Nephron progenitor cell (in vitro differentiated cells): Measurements from ENCODE around the gene PHETA2.
"Not testable (repeated sequence)": the region's sequence is repeated elsewhere in the genome, so short reads cannot be mapped to it uniquely, and the experiment has no call there.

Experiments
- DNase-seq: peaks from one replicate; pipeline ENCODE4 v3.0.0; 2021
- H3K27ac Mint-ChIP-seq: 2 replicates; pipeline ENCODE4 v1.8.0; 2021; ENCODE audit warnings: mild to moderate bottlenecking, moderate library complexity, mixed read lengths
- H3K27me3 Mint-ChIP-seq: 2 replicates; pipeline ENCODE4 v1.8.0; 2021; ENCODE audit warnings: mild to moderate bottlenecking, low read depth, mixed read lengths; ENCODE audit not compliant: poor library complexity
- H3K36me3 Mint-ChIP-seq: 2 replicates; pipeline ENCODE4 v1.8.0; 2021; ENCODE audit warnings: low read depth, mixed read lengths
- H3K4me1 Mint-ChIP-seq: 2 replicates; pipeline ENCODE4 v1.8.0; 2021; ENCODE audit warnings: mixed read lengths
- H3K4me3 Mint-ChIP-seq: 2 replicates; pipeline ENCODE4 v1.8.0; 2021; ENCODE audit warnings: mild to moderate bottlenecking, moderate library complexity, mixed read lengths
- H3K9me3 Mint-ChIP-seq: 2 replicates; pipeline ENCODE4 v1.8.0; 2021; ENCODE audit warnings: mild to moderate bottlenecking, moderate library complexity, mixed read lengths
- CTCF ChIP-seq: fragments of 200-600 bp; sonication (generic); IDR thresholded peaks from 2 replicates; pipeline ENCODE4 v1.5.0; 2021; ENCODE audit warnings: antibody characterized with exemption

Gene PHETA2

DNA sequence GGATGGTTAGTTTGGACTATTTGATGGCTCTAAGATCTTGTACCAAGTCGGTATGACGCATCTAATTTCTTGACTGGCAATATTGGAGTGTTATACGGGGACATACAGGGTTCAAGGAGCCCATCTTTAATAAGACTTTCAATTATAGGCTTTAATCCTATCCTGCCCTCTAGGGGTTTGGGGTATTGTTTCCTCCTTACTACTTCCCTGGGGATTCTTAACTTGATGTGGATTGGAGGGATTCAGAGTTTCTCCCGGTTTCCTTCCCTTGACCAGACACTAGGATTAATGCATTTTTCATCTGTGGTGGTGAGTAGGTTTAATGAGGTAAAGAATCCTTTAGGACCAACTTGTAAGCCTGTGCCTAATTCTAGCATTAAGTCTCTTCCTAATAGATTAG lies 37.8 kb downstream of the PHETA2 start:
- no peak for DNase-seq
- peaks cover 17% of the 10 kb centered on the region for H3K27me3 Mint-ChIP-seq
- no peak overlapping the region for H3K4me3 Mint-ChIP-seq
- peaks cover 27% of the 10 kb centered on the region for H3K36me3 Mint-ChIP-seq
- peaks cover 5% of the 10 kb centered on the region for H3K4me1 Mint-ChIP-seq
- no peak for TF ChIP-seq CTCF
- H3K9me3 Mint-ChIP-seq: peaks cover 29% of the 10 kb centered on the region
- H3K27ac Mint-ChIP-seq: no peak overlapping the region

GRCh38 chr22:42112793-42113192 lies 38.7 kb downstream of the PHETA2 start:
- Mint-ChIP-seq H3K36me3 (peaks cover 27% of the 10 kb centered on the region), H3K27me3 (peaks cover 16% of the 10 kb centered on the region), H3K9me3 (peaks cover 29% of the 10 kb centered on the region)
- not testable (repeated sequence) for H3K27ac Mint-ChIP-seq, H3K4me3 Mint-ChIP-seq, DNase-seq, H3K4me1 Mint-ChIP-seq

- Mint-ChIP-seq H3K4me1 (peaks cover 16% of the 10 kb centered on the region), H3K36me3 (peaks cover 27% of the 10 kb centered on the region), H3K27me3 (peaks cover 10% of the 10 kb centered on the region), H3K27ac (no peak overlapping the region), H3K4me3 (no peak overlapping the region), H3K9me3 (peaks cover 29% of the 10 kb centered on the region)
- DNase-seq: no peak
- no peak for TF ChIP-seq CTCF
These were observed 40.7 kb downstream of the PHETA2 start for GRCh38 chr22:42114721-42115120.

- DNase-seq, H3K4me3 Mint-ChIP-seq: not testable (repeated sequence)
- Mint-ChIP-seq H3K4me1 (peaks cover 22% of the 10 kb centered on the region), H3K27ac (peak overlapping the region; percentile 44), H3K36me3 (peaks cover 27% of the 10 kb centered on the region), H3K27me3 (peaks cover 10% of the 10 kb centered on the region), H3K9me3 (peaks cover 29% of the 10 kb centered on the region)
These were observed 41.4 kb downstream of the PHETA2 start for GRCh38 chr22:42115420-42115830.

GRCh38 chr22:42116848-42117424 lies 42.9 kb downstream of the PHETA2 start:
- Mint-ChIP-seq H3K36me3 (peaks cover 27% of the 10 kb centered on the region), H3K27ac (no peak overlapping the region), H3K9me3 (peaks cover 29% of the 10 kb centered on the region), H3K4me1 (peaks cover 26% of the 10 kb centered on the region), H3K4me3 (no peak overlapping the region), H3K27me3 (peaks cover 10% of the 10 kb centered on the region)
- no peak for DNase-seq
- no peak for TF ChIP-seq CTCF

GRCh38 chr22:42120231-42121021 lies 46.4 kb downstream of the PHETA2 start:
- H3K36me3 Mint-ChIP-seq: peaks cover 11% of the 10 kb centered on the region
- peaks cover 13% of the 10 kb centered on the region for H3K9me3 Mint-ChIP-seq
- H3K27me3 Mint-ChIP-seq, DNase-seq, H3K4me3 Mint-ChIP-seq, H3K27ac Mint-ChIP-seq: not testable (repeated sequence)
- H3K4me1 Mint-ChIP-seq: peaks cover 21% of the 10 kb centered on the region

- not testable (repeated sequence) for H3K4me3 Mint-ChIP-seq, H3K27me3 Mint-ChIP-seq, H3K36me3 Mint-ChIP-seq, DNase-seq, H3K9me3 Mint-ChIP-seq, H3K27ac Mint-ChIP-seq
- H3K4me1 Mint-ChIP-seq: peaks cover 21% of the 10 kb centered on the region
These were observed 49.5 kb downstream of the PHETA2 start for GRCh38 chr22:42123529-42123928.

DNA sequence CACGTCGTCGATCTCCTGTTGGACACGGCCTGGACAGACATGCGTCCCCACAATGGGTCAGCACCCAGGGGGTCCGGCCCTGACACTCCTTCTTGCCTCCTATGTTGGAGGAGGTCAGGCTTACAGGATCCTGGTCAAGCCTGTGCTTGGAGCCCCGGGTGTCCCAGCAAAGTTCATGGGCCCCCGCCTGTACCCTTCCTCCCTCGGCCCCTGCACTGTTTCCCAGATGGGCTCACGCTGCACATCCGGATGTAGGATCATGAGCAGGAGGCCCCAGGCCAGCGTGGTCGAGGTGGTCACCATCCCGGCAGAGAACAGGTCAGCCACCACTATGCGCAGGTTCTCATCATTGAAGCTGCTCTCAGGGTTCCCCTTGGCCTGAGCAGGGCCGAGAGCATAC lies 53.6 kb downstream of the PHETA2 start:
- no peak overlapping the region for H3K4me3 Mint-ChIP-seq
- H3K4me1 Mint-ChIP-seq: no peaks in the 10 kb centered on the region
- no peaks in the 10 kb centered on the region for H3K27me3 Mint-ChIP-seq
- peaks cover 4% of the 10 kb centered on the region for H3K9me3 Mint-ChIP-seq
- no peaks in the 10 kb centered on the region for H3K36me3 Mint-ChIP-seq
- DNase-seq: no peak
- TF ChIP-seq CTCF: no peak
- no peak overlapping the region for H3K27ac Mint-ChIP-seq

DNA sequence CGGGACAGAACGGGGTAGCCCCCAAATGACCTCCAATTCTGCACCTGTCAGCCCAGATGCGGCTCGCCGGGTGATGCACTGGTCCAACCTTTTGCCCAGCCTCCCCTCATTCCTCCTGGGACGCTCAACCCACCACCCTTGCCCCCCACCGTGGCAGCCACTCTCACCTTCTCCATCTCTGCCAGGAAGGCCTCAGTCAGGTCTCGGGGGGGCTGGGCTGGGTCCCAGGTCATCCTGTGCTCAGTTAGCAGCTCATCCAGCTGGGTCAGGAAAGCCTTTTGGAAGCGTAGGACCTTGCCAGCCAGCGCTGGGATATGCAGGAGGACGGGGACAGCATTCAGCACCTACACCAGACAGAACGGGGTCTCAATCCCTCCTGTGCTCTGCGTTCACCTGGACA lies 54.0 kb downstream of the PHETA2 start:
- H3K4me3 Mint-ChIP-seq, H3K4me1 Mint-ChIP-seq, DNase-seq, H3K9me3 Mint-ChIP-seq, H3K27me3 Mint-ChIP-seq, H3K36me3 Mint-ChIP-seq, H3K27ac Mint-ChIP-seq: not testable (repeated sequence)
